C4-2B (cell line): ENCODE data around the gene LAMC3.

Source experiments
- ZFX ChIP-seq: fragments of 450-650 bp; IDR thresholded peaks from 2 replicates; pipeline ENCODE4 v1.6.1; 2017
- TF ChIP-seq, protein P1 (sequence below): fragments of 450-650 bp; conservative IDR thresholded peaks from 2 replicates; pipeline ENCODE4 v1.5.1; 2017; ENCODE audit warnings: mild to moderate bottlenecking

DNA sequence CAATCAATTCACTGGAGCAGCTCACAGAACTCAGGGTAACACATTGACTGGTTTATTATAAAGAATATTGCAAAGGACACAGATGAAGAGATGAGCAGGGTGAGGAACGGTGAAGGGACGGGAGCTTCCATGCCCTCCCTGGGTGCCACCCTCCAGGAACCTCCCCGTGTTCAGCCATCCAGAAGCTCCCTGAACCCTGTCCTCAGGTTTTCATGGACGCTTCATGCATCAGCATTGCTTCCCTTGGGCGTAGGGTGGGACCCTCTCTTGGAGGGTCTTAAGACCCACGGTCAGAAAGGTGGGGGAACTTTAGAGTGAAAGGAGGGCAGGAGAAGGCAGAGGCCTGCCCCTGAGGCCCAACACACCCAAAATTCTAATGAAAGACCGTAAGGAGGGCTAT is 12.8 kb downstream of the LAMC3 start:
- TF ChIP-seq, protein P1, sequence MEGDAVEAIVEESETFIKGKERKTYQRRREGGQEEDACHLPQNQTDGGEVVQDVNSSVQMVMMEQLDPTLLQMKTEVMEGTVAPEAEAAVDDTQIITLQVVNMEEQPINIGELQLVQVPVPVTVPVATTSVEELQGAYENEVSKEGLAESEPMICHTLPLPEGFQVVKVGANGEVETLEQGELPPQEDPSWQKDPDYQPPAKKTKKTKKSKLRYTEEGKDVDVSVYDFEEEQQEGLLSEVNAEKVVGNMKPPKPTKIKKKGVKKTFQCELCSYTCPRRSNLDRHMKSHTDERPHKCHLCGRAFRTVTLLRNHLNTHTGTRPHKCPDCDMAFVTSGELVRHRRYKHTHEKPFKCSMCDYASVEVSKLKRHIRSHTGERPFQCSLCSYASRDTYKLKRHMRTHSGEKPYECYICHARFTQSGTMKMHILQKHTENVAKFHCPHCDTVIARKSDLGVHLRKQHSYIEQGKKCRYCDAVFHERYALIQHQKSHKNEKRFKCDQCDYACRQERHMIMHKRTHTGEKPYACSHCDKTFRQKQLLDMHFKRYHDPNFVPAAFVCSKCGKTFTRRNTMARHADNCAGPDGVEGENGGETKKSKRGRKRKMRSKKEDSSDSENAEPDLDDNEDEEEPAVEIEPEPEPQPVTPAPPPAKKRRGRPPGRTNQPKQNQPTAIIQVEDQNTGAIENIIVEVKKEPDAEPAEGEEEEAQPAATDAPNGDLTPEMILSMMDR: no peak
- TF ChIP-seq ZFX: no peak
